Measurements from ENCODE around the gene DOP1B.
A peak's percentile ranks its signal among the peaks of the same experiment; 100 is the strongest.
"Not testable (repeated sequence)": the region's sequence is repeated elsewhere in the genome, so short reads cannot be mapped to it uniquely, and the experiment has no call there.

The DOP1B gene

DNA sequence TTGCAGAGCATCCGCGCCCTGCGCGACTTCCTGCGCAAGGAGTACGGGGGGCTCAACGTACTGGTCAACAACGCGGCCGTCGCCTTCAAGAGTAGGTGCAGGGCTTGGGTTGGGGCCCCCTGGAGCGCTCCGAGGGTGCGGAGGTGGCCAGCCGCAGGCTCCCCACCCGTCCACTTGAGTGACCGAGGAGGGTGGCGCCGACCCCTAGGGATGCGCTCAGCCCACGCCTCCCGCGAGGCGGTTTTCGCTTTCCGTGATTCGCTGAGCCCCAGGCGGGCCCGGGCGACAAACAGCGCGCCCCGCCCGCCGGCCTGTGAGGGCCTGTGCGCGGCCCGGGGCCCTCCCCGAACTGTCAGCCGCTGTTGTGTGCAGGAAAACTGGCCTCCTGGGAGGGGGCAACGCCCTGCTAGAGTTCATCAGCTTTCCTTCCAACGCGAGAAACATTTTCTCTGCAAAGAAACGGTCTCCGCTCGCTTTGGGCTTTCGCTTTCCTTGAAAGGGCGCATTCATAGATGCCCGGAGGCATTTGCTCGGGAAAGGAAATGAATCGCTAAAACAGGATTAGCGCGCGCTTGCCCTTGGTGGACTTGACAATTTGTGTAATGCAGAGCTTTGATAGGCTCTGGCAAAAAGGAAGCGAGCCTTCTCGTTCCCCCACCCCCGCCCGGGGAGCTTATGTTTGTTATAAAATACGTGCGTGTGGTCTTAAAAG is 21.1 kb upstream of the DOP1B start:
- DNase-seq (ENCODE audit: low read depth in 2 of 2) = peak in 1 of 2 donors; percentile 48

DNA sequence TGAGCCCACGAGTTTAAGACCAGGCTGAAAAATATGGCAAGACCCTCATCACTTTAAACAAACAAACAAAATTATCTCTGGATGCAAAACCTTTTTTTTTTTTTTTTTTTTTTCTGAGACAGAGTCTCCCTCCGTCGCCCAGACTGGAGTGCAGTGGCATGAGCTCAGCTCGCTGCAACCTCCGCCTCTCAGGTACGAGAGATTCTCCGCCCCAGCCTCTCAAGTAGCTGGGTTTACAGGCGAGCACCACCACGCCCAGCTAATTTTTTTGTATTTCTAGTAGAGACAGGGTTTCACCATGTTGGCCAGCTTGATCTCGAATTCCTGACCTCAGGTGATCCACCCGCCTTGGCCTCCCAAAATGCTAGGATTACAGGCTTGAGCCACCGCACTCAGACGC is 16.8 kb upstream of the DOP1B start:
- not testable (repeated sequence) for DNase-seq (ENCODE audit: low read depth in 2 of 2)

DNA sequence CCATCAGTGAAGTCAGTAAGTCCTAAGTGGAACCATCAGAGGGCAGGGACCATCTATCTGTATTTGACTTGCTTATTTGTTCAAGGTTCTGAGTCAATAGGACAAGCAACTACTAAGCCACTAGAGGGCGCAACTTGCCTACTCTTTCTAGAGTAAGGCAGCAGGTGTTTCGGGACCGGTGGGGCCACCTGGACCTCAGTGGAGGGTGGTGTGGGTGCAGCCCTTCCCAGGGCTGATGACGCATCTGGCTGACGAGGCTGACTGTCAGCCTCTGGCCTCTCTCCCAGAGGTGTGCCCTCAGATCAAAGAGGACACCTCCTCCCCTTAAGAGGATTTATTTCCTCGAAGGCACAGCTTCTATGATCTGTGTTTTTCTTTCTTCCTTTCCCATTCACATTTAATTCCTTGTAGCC is 15.1 kb upstream of the DOP1B start:
- DNase-seq (ENCODE audit: low read depth in 2 of 2) = peak; percentile 58 to 88

DNA sequence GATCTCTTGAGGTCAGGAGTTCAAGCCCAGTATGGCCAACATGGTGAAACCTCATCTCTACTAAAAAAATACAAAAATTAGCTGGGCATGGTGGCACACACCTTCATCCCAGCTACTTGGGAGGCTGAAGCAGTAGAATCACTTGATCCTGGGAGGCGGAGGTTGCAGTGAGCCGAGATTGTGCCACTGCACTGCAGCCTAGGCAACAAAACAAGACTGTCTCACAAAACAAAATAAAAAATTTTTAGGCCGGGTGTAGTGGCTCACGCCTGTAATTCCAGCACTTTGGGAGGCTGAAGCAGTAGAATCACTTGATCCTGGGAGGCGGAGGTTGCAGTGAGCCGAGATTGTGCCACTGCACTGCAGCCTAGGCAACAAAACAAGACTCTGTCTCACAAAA is 12.4 kb upstream of the DOP1B start:
- DNase-seq (ENCODE audit: low read depth in 2 of 2) = not testable (repeated sequence)

GRCh38 chr21:36145259-36145658 is 11.4 kb upstream of the DOP1B start:
- no peak for DNase-seq (ENCODE audit: low read depth in 2 of 2)

GRCh38 chr21:36147911-36148310 is 8.7 kb upstream of the DOP1B start:
- no peak for DNase-seq (ENCODE audit: low read depth in 2 of 2)

- no peak for DNase-seq (ENCODE audit: low read depth in 2 of 2)
Observed at GRCh38 chr21:36148886-36149285, 7.7 kb upstream of the DOP1B start.

- no peak for DNase-seq (ENCODE audit: low read depth in 2 of 2)
Observed at GRCh38 chr21:36149788-36150711, 6.6 kb upstream of the DOP1B start.

DNA sequence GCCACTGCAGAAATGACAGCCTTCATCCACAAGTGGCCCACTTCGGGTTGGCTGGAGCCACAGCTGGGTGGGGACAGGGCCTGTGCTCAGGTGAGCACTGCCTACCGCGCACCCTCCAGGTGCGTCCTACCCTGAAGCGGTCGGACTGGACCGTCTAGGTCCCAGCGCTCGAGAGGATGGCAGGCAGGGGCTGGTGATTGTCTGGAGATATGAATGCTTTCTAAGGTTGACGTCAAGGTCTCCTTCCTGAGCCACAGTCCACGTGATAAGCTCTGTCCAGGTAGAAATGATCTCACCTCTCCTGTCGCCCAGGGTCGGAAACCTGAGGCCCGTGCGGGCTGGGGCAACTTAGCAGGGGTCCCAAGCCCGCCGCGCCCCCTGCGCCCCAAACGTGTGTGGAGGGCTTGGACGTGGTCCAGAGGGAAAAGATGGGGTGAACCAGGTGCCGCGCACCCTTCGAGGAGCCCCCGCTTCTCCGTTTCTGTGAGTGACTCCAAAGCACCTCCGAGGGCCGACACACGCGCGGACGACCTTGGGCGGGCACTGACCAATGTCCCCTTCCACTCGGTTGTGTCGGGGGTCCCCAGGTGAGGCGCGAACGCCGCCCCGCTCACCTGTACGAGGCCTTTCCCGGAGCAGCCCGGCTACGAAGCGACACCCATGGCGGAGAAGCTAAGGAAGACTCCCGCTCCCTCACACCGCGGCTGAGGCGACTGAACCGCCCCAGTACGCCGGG is 853 bp upstream of the DOP1B start:
- no peak for DNase-seq (ENCODE audit: low read depth in 2 of 2)

- peak; percentile 100 for DNase-seq (ENCODE audit: low read depth in 2 of 2)
Observed at GRCh38 chr21:36156339-36156814, 247 bp upstream of the DOP1B start.

DNA sequence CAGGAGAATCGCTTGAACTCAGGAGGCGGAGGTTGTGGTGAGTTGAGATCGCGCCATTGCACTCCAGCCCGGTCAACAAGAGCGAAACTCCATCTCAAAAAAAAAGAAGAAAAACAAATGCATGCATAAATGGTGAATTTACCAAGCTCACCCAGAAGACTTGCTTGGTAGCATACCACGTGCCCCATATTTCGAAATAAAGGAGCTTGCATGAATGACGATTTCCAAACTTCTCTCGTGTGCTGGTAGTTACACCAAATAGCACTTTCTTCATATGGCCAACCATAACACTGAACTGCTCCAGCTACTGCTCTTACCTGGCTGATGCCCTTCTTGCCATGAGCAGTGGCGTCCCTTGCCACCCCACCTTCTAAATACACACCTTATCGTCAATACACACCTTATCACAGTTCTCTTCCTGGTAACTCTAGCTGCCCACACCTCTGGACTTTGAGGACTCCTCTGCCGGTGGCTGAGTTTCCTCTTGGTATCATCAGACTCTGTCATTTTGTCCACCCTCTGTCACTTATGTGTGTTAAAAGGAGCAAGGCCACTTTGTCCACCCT is 2.8 kb downstream of the DOP1B start:
- DNase-seq (ENCODE audit: low read depth in 2 of 2) = no peak

- DNase-seq (ENCODE audit: low read depth in 2 of 2) = no peak
Observed at GRCh38 chr21:36160850-36161178, 4.2 kb downstream of the DOP1B start.

DNA sequence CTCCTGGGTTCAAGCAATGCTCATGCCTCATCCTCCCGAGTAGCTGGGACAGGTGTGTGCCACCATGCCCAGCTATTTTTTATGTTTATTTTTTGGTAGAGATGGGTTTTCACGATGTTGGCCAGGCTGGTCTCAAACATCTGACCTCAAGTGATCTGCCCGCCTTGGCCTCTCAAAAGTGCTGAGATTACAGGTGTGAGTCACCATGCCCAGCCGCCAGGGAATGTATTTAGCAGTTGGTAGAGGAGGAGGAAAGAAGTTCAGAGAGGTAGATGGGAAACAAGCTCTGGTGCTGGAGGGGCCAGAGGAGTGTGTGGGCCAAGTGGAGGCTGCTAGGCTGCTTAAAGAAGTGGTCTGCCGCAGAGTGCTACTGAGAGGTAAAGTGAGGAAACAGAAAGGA is 6.0 kb downstream of the DOP1B start:
- no peak for DNase-seq (ENCODE audit: low read depth in 2 of 2)

DNA sequence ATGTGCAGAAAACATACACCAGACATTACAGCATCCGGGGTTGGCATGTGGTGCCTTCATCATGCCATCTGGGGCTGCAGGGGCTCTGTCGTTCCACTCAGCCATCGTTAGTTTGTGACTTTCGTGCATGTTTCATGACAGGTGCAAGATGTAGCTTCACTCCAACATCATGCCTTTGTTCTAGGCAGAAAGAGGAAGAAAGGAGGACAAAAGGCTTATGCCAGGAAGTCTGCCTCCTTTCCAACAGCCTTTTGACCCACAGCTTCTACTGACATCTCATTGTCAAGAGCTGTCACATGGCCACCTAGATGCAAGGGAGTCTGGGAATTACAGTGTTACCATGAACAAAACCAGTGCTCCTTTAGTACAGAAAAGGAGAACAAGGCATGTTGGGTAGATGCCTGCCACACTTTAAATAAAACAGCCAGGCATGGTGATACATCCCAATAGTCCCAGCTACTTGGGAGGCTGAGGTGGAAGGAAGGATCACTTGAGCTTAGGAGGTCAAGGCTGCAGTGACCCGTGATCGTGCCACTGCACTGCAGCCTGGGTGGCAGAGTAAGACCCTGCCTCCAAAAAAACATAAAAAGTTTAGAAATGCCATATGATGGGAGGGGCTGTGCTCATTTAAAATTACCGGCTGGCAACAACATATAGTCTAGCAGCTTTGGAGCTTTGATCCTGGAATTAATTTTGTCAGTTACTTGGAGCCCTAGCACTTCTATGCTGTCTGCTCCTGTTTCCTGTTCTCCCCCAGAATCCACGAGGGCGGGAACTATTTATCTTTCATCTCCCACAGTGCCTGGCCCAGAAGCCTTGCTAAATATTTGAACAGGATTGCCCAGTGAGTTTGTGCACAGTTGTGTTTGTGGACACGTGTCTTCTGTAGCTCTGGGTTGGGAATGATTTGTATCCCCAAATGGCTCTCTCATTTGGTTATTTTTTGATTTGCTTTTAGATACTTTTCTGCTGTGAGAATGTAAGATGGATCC is 7.4 kb downstream of the DOP1B start:
- no peak for DNase-seq (ENCODE audit: low read depth in 2 of 2)

DNA sequence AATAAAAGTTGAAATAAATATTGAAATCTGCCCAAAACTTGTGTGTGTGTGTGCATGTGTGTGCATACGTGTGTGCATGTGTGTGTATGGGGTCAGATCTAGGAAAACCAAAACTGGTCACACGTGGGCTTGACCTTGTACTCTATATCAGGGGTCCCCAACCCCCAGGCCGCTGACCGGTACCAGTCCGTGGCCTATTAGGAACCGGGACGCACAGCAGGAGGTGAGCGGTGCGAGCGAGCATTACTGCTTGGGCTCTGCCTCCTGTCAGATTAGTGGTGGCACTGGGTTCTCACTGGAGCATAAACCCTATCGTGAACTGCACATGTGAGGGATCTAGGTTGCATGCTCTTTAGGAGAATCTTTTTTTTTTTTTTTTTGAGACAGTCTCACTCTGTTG is 8.7 kb downstream of the DOP1B start:
- no peak for DNase-seq (ENCODE audit: low read depth in 2 of 2)

- no peak for DNase-seq (ENCODE audit: low read depth in 2 of 2)
Observed at GRCh38 chr21:36166705-36167104, 10.1 kb downstream of the DOP1B start.

- no peak for DNase-seq (ENCODE audit: low read depth in 2 of 2)
Observed at GRCh38 chr21:36167541-36167940, 10.9 kb downstream of the DOP1B start.

DNA sequence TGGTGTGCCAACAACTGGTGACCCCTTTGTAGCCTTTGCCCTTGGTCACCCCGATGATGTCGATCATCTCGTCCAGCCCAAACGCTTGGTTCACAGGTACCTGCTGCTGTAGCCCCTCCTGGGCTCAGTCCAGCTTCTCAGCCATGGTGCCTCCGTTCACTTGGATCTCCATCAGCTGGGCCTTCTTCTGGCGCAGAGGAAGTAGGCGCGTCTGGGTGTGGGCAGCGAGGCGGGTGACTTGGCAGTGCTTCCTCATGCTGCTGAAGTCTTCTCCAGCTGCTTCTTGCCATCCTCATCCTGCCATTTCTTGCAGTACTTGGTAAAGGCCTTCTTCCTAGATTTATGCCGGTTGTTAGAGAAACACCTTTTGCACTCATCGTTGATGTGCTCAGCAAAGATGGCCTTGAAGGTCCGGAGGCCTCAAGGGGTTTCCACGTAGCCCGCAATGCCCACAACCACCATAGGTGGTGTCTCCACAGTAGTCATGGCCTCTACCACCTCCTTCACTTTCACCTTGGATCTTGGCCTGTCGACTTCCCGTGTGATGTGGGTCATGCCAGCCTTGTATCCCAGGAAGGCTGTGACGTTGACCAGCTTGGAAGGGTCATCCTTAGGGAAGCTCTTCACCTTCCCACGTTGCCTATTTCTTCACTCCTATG is 13.0 kb downstream of the DOP1B start:
- no peak for DNase-seq (ENCODE audit: low read depth in 2 of 2)

DNA sequence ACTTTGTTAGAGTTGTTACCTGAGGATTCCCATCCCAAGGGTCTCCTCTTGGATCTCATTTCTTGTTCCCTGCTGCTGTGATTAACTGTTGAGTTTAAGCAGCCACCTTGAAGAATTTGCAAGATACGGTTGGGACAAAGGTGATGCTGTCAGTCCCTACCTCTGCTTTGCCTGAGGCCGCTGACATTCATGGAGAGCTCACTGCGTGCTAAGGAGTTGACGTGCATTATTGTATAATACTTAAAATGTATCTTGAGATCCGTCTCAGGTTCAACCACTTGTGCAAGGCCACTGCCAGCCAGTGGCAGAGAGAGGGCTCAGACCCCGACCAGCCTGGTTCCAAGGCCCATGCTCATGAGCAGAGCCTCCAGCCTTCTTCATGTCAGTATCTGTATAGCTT is 14.2 kb downstream of the DOP1B start:
- DNase-seq (ENCODE audit: low read depth in 2 of 2) = no peak

DNA sequence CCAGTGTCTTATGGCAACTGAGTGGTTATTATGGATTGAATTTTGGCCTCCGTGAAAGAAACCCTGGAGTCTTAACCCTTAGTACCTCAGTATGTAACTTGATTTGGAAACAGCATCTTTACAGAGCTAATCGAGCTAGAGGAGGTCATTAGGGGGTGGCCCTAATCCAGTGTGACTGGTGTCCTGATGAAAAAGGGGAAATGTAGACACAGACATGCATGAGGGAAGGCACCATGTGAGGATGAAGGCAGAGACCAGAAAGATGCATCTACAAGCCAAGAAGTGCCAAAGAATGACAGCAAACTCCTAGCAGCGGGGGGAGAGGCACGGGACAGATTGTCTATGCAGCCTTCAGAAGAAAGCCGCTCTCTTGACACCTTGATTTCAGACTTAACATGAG is 14.7 kb downstream of the DOP1B start:
- no peak for DNase-seq (ENCODE audit: low read depth in 2 of 2)

Data from stimulated activated CD4-positive, alpha-beta T cell treated with anti-CD3 and anti-CD28 coated beads, Interleukin-1b, Interleukin-23, amount 100 ng/mL, for 4 hours (primary cell).